GDM1 (cell line): ENCODE data around the gene BCL2.
"Not testable (repeated sequence)": the region's sequence is repeated elsewhere in the genome, so short reads cannot be mapped to it uniquely, and the experiment has no call there.

Source experiments
- DNase-seq: peaks from one replicate; lab custom pipeline; 2025; lab: John Stamatoyannopoulos, UW

BCL2 gene

GRCh38 chr18:63258749-63259566 is 60.6 kb downstream of the BCL2 start:
- no peak for DNase-seq

DNA sequence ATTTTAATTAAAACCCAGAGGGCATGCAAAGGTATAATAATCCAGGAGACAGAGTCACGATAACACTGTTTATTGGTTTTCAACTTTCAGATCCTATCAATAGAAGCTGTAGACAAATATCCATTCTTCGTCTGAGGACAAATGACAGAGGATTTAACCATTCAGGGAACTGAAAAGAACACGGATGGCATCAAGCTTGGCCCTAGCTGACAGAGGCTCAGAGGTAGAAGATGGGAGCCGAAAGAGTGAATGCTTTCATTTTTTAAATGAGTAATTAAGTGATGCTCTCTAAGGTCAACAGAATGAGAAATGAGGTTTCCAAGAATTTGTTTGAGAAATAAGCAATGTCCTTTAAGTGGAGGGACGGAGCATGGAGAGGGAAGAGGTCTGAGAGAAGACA is 62.1 kb downstream of the BCL2 start:
- DNase-seq: no peak

DNA sequence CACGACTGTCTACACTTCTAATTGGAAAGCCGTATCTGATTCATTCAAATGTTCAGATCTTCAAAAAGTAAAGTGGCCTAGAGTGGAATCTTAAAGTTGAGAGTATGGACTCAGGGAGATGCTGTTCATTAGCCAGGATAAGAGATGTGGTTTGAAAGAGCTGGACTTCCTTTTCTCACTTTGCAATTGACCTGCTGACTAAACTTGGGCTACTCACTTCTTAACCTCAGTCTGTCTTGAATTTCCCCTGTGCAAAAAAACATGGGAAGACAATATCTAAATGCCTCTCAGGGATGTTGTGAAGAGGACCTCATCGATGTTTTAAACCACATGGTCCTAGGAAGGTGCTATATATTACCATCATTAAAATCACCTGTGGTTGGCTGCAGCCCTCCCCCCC is 64.1 kb downstream of the BCL2 start:
- DNase-seq: no peak

- DNase-seq: no peak
These were observed 64.7 kb downstream of the BCL2 start for GRCh38 chr18:63254716-63255399.

GRCh38 chr18:63253428-63254372 is 65.9 kb downstream of the BCL2 start:
- DNase-seq: no peak

GRCh38 chr18:63253014-63253413 is 66.6 kb downstream of the BCL2 start:
- no peak for DNase-seq

DNA sequence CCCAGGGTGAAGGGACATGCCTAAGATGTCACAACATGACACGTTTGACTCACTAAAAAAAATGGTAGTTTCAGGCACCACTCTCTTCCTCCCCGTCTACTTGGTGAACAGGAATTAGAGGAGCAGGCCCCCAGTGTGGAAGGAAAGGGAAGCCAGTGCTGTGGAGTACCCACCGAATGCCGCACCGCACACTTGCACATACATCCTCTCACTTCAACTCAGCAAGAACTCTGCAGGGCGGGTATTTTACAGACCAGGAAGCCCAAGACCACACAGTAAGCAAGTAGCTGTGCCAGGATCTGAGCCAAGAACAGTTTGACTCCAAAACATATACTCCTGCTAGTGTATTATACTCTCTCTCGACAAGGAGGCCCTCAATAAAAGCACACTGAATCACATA is 69.8 kb downstream of the BCL2 start:
- peak; percentile 88 for DNase-seq

DNA sequence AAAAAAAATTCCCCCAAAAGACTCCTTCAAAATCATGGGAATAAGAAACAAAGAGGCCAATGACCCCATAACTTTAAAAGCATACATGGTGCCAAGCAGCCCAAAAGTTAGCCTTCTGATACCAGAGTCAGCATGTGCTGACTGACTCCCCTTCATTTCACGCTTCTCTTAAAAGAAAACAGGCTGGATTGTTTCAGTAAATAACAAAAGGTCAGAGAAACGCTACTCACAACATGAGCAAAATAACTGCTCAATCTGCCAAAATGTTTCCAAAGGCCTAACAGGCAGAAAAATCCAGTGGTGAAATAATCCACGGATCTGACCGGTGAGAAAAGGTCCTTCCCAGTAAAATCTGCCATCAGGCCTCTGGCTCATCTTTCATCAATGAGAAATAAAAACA is 71.6 kb downstream of the BCL2 start:
- DNase-seq: no peak

- no peak for DNase-seq
These were observed 72.1 kb downstream of the BCL2 start for GRCh38 chr18:63247506-63247905.

- no peak for DNase-seq
These were observed 74.0 kb downstream of the BCL2 start for GRCh38 chr18:63245600-63245999.

GRCh38 chr18:63244607-63245006 is 75.0 kb downstream of the BCL2 start:
- DNase-seq: no peak

GRCh38 chr18:63241760-63242159 is 77.8 kb downstream of the BCL2 start:
- DNase-seq: no peak

DNA sequence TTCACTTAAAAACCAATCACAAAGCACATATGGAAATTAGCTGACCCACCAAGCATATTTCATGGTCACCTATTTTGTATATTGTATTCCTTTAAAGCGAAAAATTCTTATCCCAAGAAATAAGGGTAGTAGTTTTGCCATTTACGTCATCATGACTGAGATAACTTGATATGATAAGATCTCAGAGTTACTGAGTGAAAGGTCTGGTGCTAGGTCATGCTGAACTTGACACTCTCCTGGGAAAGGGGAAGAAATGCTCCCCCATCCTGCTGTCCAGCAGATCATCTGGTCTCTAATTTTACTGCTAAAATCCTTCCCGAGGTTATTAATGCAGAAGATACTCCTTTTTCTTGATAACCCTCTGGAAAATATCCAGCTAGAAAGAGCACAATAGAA is 78.3 kb downstream of the BCL2 start:
- DNase-seq: no peak

GRCh38 chr18:63240531-63241316 is 78.8 kb downstream of the BCL2 start:
- no peak for DNase-seq

GRCh38 chr18:63238693-63239075 is 80.9 kb downstream of the BCL2 start:
- DNase-seq: no peak

- no peak for DNase-seq
These were observed 81.5 kb downstream of the BCL2 start for GRCh38 chr18:63237881-63238692.

DNA sequence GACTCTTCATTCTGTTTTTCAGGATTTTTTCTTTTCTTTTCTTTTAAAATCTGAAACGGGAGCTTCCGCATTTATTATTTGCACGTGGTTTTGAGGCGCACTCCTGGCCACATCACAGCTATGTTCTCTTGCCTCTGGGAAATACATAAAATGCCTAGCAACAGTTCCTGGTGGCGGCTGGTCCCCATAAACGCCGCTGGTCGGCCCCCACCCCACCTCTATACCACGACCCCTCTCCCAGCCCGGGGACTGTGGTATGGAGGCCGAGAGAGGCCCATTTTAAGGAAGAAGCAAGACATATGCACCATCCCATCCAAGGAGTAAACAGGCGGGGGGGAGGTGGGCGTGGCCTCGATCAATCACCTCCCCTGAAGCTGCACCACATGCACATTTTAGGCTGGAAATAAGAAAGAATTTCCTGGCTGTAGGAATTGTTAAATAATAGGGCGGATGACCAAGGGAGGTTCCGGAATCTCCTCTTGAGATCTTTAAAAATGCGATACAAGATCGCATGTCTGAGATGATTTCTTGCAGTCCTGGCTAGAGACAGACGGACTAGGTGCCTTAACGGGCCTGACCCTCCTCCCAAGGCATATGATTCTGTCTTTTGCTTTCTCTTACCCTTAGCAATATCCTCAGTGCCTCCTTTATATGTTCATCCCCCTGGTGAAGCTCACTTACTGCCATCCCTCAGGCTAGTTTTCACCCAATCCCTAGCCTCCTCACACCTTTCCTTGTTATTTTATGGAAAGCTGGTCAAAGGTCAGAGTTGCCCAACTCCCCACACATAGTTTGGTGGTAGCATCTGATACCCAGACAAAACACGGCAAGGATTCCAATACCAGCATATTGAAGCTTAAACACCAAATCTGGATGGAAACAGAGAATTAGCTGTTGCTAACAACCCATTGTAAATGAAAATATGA is 82.4 kb downstream of the BCL2 start:
- DNase-seq: no peak

- DNase-seq: no peak
These were observed 83.2 kb downstream of the BCL2 start for GRCh38 chr18:63236406-63236805.

DNA sequence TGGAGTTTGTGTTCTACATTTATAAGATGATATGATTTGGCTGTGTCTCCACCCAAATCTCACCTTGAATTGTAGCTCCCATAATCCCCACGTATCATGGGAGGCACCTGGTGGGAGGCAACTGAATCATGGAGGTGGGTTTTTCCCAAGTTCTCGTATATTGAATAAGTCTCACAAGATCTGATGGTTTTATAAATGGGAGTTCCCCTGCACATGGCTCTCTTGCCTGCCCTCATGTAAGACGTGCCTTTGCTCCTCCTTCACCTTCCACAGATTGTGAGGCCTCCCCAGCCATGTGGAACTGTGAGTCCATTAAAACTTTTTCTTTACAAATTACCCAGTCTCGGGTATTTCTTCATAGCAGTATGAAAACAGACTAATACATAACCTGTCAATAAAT is 83.6 kb downstream of the BCL2 start:
- not testable (repeated sequence) for DNase-seq

DNA sequence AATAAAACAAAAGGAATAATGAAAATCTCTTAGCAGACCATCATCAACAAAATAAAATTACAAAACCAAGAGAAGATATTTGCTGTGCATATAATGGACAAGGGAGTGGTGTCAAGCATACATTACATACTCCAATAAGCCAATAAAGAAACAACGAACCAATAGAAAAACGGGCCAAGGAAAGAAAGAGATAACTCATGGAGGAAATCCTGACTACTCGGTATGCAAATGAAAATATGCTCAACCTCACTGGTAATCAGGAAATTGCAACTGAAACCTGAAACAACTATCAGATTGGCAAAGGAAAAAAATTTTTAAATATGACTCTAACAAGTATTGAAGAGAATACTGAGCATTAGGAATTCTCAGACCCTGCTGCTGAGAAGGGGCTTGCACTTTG is 84.7 kb downstream of the BCL2 start:
- no peak for DNase-seq
